ENCODE measurements around the gene PIEZO1. TPM values are rescaled to one million over a fixed set of nuclear protein-coding genes. Genes with fewer than 3 reads are reported as not detected.
A peak's percentile ranks its signal among the peaks of the same experiment; 100 is the strongest.

PIEZO1 gene
- total and polyA plus RNA-seq, 9 of the 15 experiments (the other 6 are each of a cell fraction or from before 2014, with no cell fraction given), result 3.6 to 432 (median 131) TPM

- no peak for TF ChIP-seq CEBPB (tag; IDR thresholded peaks at IDR 0.05)
- peak; percentile 31; the same call in 1 of the 2 replicates for TF ChIP-seq ERF (CRISPR knock-in tag; IDR thresholded peaks at IDR 0.05)
- no peak for TF ChIP-seq COPS2 (conservative IDR thresholded peaks at IDR 0.05)
- no peak for TF ChIP-seq MCM7 (IDR thresholded peaks at IDR 0.05)
- no peak for TF ChIP-seq POLR3A (IDR thresholded peaks at IDR 0.05; ENCODE audit: borderline replicate concordance, extremely low read depth, insufficient read depth, insufficient read length)
- no peak for TF ChIP-seq TEAD2 (tag; IDR thresholded peaks at IDR 0.05)
- no peak for TF ChIP-seq ZNF311 (CRISPR knock-in tag; IDR thresholded peaks at IDR 0.05)
- TF ChIP-seq CLOCK (CRISPR knock-in tag; IDR thresholded peaks at IDR 0.05; ENCODE audit: borderline replicate concordance), result no peak
- TF ChIP-seq SPI1 (IDR thresholded peaks at IDR 0.05; ENCODE audit: borderline replicate concordance, low read depth, low read length), result peak; percentile 70
- TF ChIP-seq ZNF785 (CRISPR knock-in tag; IDR thresholded peaks at IDR 0.05), result no peak
- no peak for TF ChIP-seq ESRRB (CRISPR knock-in tag; IDR thresholded peaks at IDR 0.05; ENCODE audit: borderline replicate concordance)
- TF ChIP-seq ZNF695 (CRISPR knock-in tag; IDR thresholded peaks at IDR 0.05), result no peak
- no peak for TF ChIP-seq CHAMP1 (IDR thresholded peaks at IDR 0.05)
- no peak for TF ChIP-seq CBFB (CRISPR knock-in tag; IDR thresholded peaks at IDR 0.05)
- TF ChIP-seq ZNF354B (CRISPR knock-in tag; IDR thresholded peaks at IDR 0.05), result no peak
- no peak for TF ChIP-seq NFYB (IDR thresholded peaks at IDR 0.05; ENCODE audit: extremely low read depth, insufficient read length)
- no peak for TF ChIP-seq MECOM (CRISPR knock-in tag; IDR thresholded peaks at IDR 0.05)
- peak; percentile 88 for TF ChIP-seq TCF7L2 (IDR thresholded peaks at IDR 0.05; ENCODE audit: low read depth, low read length)
- no peak for TF ChIP-seq ZNF324 (CRISPR knock-in tag; IDR thresholded peaks at IDR 0.05)
- no peak for TF ChIP-seq DEAF1 (CRISPR knock-in tag; IDR thresholded peaks at IDR 0.05)
- peak; percentile 80 for TF ChIP-seq FOXP1 (CRISPR knock-in tag; IDR thresholded peaks at IDR 0.05)
- TF ChIP-seq IRF2 (CRISPR knock-in tag; IDR thresholded peaks at IDR 0.05), result no peak
- TF ChIP-seq DPF2 (IDR thresholded peaks at IDR 0.05), result no peak
Measured at GRCh38 chr16:88803264-88803987, 18.4 kb upstream of the PIEZO1 start, which contains the start of gene CDT1 (continued).
